GM12864 (cell line): ENCODE measurements around the gene MASP2.
"Not testable (repeated sequence)": the region's sequence is repeated elsewhere in the genome, so short reads cannot be mapped to it uniquely, and the experiment has no call there.

Source experiments
- DNase-seq: peaks from one replicate; pipeline ENCODE4 v3.0.0-alpha.2; 2011; ENCODE audit warnings: low read depth
- H3K4me3 ChIP-seq: 2 replicates; pipeline ENCODE4 v1.5.1; 2011; ENCODE audit warnings: mild to moderate bottlenecking, low read depth, low read length, control low read depth
- TF ChIP-seq, protein P1 (sequence below): IDR thresholded peaks from 2 replicates; pipeline ENCODE4 v1.5.1; 2011; ENCODE audit warnings: low read depth, mild to moderate bottlenecking, moderate library complexity, low read length, control low read depth, inconsistent platforms; ENCODE audit errors: missing control alignments

MASP2 gene

DNA sequence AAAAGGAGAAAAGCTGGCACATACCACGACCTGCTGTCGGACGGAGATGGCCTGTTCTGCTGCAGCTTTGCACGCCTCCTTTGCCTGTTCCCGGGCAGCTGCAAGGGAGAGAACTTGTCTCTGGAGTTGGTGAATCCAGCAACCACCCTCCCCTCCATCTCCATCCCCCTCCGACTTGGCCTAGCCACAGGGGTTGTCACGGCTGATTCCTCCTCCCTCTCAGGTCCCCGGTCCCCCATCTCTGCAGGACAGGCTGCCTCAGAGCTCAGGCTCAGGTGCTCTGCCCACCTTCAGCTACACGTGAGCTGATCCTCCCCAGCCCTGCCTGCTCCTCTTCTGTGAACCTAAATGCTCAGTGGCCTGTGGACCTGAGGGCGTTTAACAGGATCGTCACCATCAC, 23.8 kb upstream of the MASP2 start:
- no peak overlapping the region for H3K4me3 ChIP-seq
- TF ChIP-seq, protein P1, sequence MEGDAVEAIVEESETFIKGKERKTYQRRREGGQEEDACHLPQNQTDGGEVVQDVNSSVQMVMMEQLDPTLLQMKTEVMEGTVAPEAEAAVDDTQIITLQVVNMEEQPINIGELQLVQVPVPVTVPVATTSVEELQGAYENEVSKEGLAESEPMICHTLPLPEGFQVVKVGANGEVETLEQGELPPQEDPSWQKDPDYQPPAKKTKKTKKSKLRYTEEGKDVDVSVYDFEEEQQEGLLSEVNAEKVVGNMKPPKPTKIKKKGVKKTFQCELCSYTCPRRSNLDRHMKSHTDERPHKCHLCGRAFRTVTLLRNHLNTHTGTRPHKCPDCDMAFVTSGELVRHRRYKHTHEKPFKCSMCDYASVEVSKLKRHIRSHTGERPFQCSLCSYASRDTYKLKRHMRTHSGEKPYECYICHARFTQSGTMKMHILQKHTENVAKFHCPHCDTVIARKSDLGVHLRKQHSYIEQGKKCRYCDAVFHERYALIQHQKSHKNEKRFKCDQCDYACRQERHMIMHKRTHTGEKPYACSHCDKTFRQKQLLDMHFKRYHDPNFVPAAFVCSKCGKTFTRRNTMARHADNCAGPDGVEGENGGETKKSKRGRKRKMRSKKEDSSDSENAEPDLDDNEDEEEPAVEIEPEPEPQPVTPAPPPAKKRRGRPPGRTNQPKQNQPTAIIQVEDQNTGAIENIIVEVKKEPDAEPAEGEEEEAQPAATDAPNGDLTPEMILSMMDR, result no peak
- DNase-seq, result no peak

DNA sequence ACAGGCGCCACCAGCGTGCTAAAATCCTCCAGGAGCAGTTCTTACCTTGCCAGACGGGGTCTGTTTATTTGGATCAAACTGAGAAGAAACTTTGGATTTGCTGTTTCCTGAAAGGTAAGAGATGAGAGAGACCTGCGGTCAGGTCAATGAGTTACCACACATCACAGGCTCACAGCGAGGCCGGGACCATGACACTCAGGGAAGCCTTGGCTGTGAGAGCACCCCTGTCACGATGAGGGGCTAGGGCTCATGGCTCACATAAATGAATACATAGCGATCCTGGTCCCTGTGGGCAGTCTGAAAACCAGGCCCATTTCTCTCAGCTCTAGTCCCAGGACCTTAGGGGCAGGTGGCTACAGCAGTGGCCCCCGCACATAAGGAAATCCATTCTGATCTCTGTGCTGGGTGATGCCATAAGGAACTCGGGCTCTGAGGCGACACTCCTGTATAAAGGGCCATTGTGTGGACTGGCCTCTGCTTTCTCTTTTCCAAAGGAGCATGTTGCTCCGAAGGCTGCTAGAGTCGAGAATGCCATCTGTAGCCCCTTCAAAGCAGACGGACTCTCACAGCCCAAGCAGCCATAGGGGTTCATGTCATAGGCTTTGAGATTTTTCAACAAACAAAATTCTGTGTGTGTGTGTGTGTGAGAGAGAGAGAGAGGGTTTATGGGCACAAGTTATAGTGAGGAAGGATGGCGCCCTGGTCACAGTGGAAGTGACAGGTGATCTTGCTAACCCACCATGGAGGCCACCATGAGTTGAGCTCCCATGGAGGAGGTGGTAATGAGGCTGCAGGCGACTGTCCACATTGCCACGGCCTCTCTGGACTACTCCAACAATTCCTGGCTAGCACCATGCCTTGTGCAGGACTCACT, 21.8 kb upstream of the MASP2 start:
- no peak overlapping the region for H3K4me3 ChIP-seq
- no peak for DNase-seq
- TF ChIP-seq, protein P1, result no peak

DNA sequence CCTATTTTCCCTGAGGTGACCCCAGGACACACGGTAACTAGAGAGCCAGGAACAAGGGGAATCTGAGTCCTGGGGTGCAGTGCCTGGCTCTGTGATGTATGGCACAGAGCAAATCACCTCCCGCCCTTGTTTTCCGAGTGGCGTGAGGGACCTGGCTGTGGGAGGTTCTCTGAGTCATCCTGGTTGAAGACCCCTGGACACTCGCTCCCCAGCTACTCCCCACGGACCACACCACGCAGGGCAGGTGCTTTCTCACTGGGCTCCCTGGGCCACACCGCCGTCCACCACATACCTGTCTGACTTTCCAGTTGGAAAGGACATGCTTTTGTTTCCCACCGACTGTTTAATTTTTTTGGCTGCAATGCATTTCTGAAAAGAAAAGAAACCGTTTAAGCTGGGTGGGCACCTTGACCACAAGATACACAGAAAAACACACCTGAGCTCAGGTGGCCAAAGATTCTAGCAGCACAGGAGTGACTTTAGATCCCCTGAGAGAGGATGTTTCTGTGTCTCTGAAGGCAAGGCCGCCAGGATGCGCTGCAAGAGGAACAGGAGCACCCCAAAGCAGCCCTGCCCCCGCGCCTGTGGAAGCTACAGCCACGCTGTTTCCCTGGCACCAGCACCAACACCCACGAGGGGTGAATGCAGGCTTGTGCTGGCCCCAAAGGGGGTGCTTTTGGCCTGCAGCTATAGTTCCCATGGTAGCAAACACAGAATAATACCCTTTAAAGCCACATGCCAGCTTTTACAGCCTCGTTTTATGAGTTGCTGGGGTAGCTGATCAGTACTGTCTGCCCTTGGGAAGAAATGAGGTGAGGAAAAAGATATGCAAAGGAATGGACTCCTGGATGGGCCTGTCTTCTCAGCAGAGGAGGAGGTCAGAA, 20.9 kb upstream of the MASP2 start:
- no peak for DNase-seq
- TF ChIP-seq, protein P1, result no peak
- H3K4me3 ChIP-seq, result no peak overlapping the region

DNA sequence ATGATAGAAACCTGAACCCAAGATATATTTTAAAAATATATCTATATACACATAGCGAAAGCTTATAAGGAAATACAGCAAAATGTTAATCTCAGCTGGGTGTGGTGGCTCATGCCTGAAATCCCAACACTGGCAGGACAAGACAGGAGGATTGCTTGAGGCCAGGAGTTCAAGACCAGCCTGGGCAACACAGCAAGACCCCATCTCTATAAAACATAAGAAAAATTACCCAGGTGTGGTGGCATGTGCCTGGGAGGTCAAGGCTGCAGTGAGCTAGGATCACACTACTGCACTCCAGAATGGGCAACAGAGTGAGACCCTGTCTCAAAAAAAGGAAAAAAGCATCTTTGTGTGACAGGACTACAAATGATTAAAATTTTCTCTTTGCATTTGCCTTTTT, 18.8 kb upstream of the MASP2 start:
- no peak overlapping the region for H3K4me3 ChIP-seq
- no peak for DNase-seq
- TF ChIP-seq, protein P1, result no peak

DNA sequence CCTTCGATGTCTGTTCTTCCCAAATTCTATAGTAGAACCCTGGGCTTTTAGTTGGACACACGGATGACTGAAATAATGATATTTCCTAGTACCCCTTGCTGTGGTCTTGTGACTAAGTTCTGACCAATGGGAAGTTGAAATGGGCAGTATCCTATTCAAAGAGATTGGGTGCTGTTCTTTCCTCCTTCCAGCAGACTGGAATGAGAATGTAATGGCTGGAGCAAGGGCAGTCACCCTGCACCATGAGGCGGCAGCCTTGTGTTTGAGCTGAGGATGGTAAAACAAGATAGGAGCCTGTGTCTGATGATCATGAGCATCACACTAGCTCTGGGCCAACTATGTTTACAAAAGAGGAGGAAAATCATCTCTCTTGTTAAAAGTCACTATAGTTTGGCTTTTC, 17.9 kb upstream of the MASP2 start:
- TF ChIP-seq, protein P1, result no peak
- H3K4me3 ChIP-seq, result no peak overlapping the region
- DNase-seq, result no peak

DNA sequence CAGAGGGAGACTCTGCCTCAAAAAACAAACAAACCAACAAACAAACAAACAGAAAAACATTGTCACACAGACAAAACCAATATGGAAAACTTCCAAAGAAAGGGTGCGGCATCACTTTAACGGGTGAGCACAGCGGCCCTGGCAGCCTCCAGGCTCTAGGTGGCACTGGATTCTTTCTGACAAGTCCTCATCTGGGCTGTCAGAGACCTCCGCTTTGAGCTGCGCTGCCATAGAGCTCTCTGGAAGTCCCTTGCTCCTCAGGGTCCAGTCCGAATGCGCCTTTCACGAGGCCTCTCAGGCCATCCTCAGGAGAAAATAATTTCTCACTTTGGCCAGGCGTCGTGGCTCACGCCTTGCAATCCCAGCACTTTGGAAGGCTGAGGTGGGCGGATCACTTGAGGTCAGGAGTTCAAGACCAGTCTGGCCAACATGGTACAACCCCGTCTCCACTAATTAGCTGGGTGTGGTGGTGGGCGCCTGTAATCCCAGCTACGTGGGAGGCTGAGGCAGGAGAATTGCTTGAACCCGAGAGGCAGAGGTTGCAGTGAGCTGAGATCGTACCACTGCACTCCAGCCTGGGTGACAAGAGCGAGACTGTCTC, 17.0 kb upstream of the MASP2 start:
- not testable (repeated sequence) for H3K4me3 ChIP-seq, DNase-seq

DNA sequence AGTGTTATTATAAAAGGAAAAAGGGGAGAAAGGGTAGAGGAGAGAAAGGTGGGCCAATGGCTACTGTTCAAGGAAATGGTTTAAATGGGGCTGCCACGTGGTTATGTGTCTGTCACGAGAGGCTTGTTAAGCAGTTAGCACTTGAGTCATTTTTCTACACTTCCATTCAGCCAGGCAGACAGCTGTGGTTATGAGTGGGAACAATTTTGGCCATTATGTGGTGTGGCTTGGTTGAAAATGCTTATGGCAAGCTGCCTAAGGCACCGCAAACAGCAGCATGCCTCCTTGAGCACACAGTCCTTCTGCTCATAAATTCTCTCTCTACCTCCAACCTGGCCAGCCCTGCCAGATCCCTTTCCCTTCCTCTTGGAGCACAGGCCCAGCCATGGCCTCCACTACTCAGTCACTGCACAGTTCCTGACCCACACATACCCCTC, 15.9 kb upstream of the MASP2 start:
- H3K4me3 ChIP-seq, result no peak overlapping the region
- DNase-seq, result peak; percentile 73
- TF ChIP-seq, protein P1, result no peak
